HG02973 (cell line): Measurements from ENCODE around the gene CPE.

ENCODE experiments used
- ATAC-seq: cut with Tn5 transposase; IDR thresholded peaks from one replicate; pipeline ENCODE4 v1.9.1; 2021; ENCODE audit warnings: moderate library complexity; ENCODE audit not compliant: unreplicated experiment

Gene CPE

GRCh38 chr4:165364452-165365080, 14.2 kb upstream of the CPE start:
- ATAC-seq = no peak

DNA sequence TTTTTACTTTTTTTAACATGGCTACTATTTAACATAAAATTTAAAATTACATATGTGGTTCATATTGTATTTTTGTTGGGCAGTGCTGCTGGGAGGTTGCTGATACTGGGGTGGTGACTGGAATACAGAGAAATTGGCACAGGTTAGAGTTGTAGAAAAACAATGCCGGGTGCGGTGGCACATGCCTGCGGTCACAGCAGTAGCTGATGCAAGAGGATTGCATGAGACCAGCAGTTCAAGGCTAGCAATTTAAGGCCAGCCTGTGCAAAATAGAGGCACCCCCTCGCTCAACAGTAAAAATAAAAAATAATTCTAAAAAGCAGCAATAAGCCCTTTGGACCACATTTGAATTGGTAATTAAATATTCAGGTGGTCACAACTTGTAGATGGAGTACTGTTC, 11.8 kb upstream of the CPE start:
- no peak for ATAC-seq

DNA sequence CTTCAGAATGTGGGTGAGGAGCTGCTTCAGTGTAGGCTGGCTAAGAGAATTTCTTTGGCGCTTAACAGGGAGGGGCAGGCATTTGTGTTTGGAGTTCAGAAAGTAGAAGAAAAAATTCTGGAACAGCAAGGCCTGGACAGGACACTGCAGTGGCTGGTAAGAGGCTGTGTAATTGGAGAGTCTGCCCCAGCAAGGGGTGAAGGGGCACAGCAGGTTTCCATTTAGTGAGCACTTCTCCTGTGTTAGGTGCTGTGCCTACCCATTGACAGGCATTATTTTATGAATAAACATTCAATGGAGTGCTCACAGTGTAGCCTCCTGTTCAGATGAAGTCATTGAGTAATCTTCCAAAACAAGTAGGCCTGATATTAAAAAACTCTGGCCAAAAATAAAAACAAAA, 10.7 kb upstream of the CPE start:
- no peak for ATAC-seq

DNA sequence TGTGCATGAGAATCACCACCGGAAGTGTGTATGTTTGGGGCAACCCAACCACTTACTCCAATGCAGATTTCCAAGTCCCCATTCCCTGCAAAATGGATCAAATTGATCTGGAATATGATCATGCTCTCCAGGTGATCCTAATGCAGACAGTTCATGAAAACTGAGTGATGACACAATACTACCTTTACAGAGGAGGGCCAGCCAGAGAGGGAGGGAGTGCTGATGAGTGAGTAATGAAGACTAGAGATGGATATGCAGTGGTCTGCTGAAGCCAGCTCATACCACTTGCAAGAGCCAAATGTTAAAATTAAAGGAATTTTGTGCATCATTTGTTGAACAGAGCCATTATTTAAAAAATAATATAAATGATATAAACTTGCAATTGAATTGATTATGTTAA, 10.2 kb upstream of the CPE start:
- ATAC-seq = no peak

DNA sequence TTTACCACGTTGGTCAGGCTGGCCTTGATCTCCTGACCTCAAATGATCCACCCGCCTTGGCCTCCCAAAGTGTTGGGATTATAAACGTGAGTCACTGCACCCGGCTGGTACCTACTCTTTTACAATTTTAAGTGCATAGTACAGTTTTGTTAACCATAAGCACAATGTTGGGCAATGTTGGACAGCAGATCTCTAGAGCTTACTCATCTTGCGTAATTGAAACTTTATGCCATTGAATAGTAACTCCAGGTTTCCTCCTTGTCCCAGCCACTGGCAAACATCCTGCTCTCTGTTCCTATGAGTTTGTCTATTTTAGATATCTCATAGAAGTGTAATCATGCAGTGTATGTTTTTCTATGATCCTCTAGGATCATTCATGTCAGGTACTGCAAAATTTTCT, 9.3 kb upstream of the CPE start:
- no peak for ATAC-seq

- ATAC-seq = no peak
These were observed 8.3 kb upstream of the CPE start for GRCh38 chr4:165370530-165370929.

GRCh38 chr4:165375465-165375864, 3.3 kb upstream of the CPE start:
- ATAC-seq = no peak

DNA sequence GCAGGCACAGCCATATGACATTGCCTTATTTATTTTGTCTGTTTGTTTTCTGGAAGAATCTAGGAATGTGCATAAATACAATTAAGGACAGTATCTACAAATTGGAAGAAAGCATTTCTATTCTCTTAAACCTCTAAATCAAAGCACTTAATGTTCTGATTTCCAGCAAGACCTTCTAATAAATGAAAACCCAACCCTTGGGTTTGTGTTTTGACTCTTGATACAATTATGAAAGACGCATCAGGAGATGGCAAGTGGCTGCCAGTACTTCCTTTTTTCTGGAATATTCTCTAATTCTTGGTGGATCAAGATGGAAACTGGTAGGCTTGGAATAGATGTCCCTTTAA, 437 bp upstream of the CPE start:
- ATAC-seq = no peak

DNA sequence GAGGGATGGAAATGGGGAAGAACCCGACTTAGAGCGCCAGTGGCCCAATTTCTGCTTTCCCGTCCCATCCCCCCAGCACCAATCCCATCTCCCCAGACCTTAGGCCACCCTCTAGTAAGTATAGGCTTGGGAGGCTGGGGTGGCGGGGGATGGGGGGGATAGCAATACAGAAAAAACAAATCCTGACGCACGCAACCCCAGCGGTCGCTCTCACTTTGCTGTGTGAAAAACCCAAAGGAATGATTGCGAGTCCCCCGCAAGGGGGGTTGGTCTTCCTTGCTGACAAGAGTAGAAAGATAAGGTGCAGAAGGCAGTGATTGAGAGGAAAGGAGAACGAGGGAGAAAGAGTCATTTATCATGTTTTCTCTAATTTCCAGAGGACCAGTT, 863 bp downstream of the CPE start:
- ATAC-seq = no peak

DNA sequence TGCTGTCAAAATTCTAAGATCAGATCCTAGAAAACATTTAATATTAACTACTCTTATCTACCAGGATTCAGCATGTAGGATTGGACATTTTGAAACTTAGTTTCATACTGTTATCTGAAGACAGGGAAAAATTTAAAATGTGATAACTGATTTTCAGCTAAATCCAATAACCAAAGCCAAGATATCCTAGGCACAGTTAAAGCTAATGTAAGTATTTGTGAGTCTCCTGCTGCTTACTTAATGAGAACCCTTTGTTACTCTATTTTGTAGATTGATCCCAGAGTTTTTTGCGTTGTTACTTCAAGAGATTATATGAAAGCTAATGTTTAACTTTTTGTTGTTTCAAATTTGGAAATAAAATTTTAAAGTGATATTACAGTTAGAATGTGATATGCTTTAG, 2.0 kb downstream of the CPE start:
- ATAC-seq = no peak

- no peak for ATAC-seq
These were observed 3.1 kb downstream of the CPE start for GRCh38 chr4:165381821-165382373.

DNA sequence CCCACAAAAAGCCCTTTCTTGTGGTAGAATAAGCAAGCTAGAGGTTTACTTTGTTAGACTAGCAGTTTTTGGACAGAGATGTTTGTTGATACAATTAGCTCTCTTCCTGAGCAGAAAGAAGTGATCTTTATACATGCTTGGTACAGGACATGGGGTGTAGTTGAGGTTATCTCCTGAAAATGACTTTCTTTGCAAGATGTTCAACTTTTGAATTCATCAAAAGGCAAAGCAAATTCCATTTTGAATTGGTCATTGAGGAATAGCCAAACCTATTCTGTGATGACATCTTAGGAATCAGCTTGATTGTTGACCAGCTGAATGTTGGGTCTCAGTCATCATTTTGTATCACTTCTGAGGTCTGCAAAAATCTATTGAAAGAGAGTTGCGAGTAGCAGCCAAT, 3.8 kb downstream of the CPE start:
- no peak for ATAC-seq

DNA sequence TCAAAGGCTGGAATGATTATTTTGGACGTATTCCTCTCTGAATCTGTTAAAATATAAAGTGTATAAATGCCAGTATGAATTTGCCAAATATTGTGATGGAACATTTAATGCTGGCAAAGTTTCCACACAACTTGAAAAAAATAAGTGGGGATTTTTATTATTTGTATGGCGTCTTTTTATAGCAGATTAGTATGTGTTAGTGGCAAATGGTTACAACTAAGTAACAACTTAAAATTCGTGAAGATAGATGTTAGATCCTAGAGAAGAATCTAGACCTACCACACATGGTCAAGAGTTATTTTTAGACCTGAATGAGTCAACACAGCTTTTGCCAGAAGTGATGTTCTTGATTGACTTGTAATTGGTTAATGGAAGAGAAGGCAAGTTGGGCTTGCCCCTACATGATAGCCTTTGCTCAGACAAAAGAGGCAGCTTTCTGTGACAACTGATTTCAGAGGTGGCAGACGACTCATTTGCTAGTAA, 4.8 kb downstream of the CPE start:
- ATAC-seq = no peak

DNA sequence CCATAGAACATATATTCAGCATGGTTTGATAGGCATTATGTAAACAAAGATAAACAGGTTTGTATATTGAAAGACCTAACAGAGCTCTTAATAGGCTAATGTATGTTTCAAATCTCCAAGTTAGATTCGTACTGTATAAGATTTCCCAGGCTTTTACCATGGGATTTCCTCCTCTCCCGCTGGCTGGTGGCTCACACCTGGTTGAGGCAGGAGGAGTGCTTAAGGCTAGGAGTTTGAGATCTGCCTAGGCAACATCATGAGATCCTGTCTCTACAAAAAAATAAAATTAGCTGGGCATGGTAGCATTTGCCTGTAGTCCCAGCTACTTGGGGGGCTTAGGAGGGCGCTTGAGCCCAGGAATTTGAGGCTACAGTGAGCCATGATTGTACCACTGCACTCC, 5.4 kb downstream of the CPE start:
- ATAC-seq = no peak

GRCh38 chr4:165384598-165384997, 5.8 kb downstream of the CPE start:
- no peak for ATAC-seq

DNA sequence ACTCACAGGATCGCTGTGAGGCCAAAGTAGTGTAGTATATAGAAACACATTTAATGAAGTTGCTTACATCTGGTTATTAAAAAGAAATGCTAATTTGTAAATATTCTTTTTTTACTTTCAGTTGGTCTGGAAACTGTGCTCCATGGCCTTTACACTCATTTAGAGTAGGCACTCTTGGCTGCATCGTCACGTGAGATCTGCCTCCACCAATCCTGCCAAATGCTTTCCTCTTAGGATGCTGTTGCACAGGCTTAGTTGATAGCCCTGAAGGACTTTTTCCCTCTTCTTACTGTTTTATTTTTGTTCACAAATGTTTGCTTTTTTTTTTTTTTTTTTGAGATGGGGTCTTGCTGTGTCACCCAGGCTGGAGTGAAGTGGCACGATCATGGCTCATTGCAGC, 6.3 kb downstream of the CPE start:
- no peak for ATAC-seq

GRCh38 chr4:165386328-165386727, 7.5 kb downstream of the CPE start:
- no peak for ATAC-seq

GRCh38 chr4:165388756-165389155, 9.9 kb downstream of the CPE start:
- no peak for ATAC-seq

- no peak for ATAC-seq
These were observed 14.2 kb downstream of the CPE start for GRCh38 chr4:165393051-165393450.

DNA sequence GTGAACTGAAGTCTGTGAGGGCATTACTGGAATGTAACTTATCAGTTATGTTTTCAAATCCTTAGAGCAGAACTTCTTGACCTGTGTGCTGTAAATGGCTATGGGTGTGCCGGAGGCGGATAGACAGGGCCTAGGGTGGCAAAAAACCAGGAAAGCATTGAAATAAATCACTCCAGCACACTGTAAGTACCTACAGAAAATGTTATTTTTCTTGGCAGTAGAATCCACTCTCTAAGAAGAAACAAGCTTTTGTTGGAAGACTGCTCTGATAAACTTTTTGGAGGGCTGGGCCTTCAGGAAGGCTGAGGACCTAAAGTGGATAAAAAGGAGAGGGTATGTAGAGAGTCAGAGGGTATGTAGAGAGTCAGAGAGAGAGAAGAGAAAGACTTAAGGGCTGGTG, 14.9 kb downstream of the CPE start:
- no peak for ATAC-seq

DNA sequence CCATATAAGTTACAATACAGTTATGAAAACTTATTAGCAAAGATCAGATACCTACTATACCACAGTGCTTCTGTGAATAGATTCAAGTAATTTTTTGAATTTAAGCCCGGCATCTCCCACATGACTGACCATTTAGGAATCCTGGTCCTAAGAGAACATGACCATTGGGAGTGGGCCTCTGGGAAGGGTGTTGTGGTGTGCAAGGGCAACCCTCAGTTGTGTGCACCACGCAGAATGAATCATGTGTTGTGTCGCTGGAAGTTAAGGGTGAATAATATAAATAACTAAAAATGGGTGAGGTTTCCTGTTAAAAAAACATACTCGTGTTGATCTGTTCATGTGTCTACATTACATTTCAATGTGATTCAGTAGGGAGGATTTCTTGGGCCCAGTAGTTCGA, 15.5 kb downstream of the CPE start:
- ATAC-seq = no peak

- ATAC-seq = peak; percentile 60
These were observed 19.8 kb downstream of the CPE start for GRCh38 chr4:165398570-165398969.

GRCh38 chr4:165402375-165402774, 23.6 kb downstream of the CPE start:
- no peak for ATAC-seq
